H1 (cell line): ENCODE measurements around the gene AP5S1. TPM values are rescaled to one million over a fixed set of nuclear protein-coding genes. Genes with fewer than 3 reads are reported as not detected.
A peak's percentile ranks its signal among the peaks of the same experiment; 100 is the strongest.

Experiments
- ASH2L ChIP-seq: fragments of 200-600, 300-600 bp; sonication (generic); IDR thresholded peaks from one replicate; pipeline ENCODE4 v1.7.1; 2017; ENCODE audit warnings: low read length
- CHD1 ChIP-seq: IDR thresholded peaks from 2 replicates; pipeline ENCODE4 v1.6.1; 2012; ENCODE audit warnings: low read depth, low read length, improper control_type of control experiment
- HDAC2 ChIP-seq, 2 experiments: fragments of 300-600 bp in 1 of 2; sonication (generic) in 1 of 2; IDR thresholded peaks; 2 replicates each; pipeline ENCODE4 v1.6.1; 2011 to 2012; ENCODE audit warnings: low read depth in 2 of 2, low read length in 2 of 2, mild to moderate bottlenecking in 2 of 2, moderate library complexity in 2 of 2, borderline replicate concordance in 1 of 2, inconsistent platforms in 1 of 2
- KDM4A ChIP-seq: IDR thresholded peaks from one replicate; pipeline ENCODE4 v1.7.1; 2012; ENCODE audit warnings: low read depth, mild to moderate bottlenecking, moderate library complexity, low read length, inconsistent platforms; ENCODE audit not compliant: severe bottlenecking
- NRF1 ChIP-seq: IDR thresholded peaks from 2 replicates; pipeline ENCODE4 v1.6.1; 2011; ENCODE audit warnings: mild to moderate bottlenecking, low read depth, low read length, improper control_type of control experiment
- POLR2A ChIP-seq, 2 experiments: IDR thresholded peaks; 1 replicate in 1 of 2; 2 replicates in 1 of 2; pipeline ENCODE4 v1.6.1; 2011; ENCODE audit warnings: low read depth in 2 of 2, low read length in 2 of 2, mild to moderate bottlenecking in 2 of 2; ENCODE audit errors: control extremely low read depth in 1 of 2
- SP4 ChIP-seq: IDR thresholded peaks from 2 replicates; pipeline ENCODE4 v1.6.1; 2012; ENCODE audit warnings: low read length, inconsistent platforms
- polyA plus RNA-seq, 7 experiments: library from polyadenylated mRNA; depleted of rRNA in 3 of 7; stranded (reverse) in 5 of 7; unstranded in 2 of 7; fragments of >200 nt in 5 of 7; fragments of 200-250 nt in 2 of 7; gene quantifications; 1 replicate in 5 of 7; 2 replicates in 1 of 7; 4 replicates in 1 of 7; pipeline versions ENCODE4 v1.2.1 to v1.2.3, GENCODE V29; 2011 to 2013; ENCODE audit warnings: missing spikeins in 2 of 7, mixed read lengths in 2 of 7
- total RNA-seq: library from RNA; stranded (reverse); fragmentation: NEBNext Ultra II Directional; extraction: Animal tissue kit (Norgen Biotek cat#: 25700); gene quantifications from 2 replicates; pipeline ENCODE4 v1.2.1, GENCODE V29; 2021
- TF ChIP-seq, protein P1 (sequence below): fragments of 300-600 bp; sonication (generic); IDR thresholded peaks from 2 replicates; pipeline ENCODE4 v1.7.1; 2012; ENCODE audit warnings: low read length, moderate library complexity, mild to moderate bottlenecking, inconsistent platforms; ENCODE audit not compliant: insufficient replicate concordance
- TF ChIP-seq, protein P2 (sequence below): IDR thresholded peaks from 2 replicates; pipeline ENCODE4 v1.6.1; 2012; ENCODE audit warnings: inconsistent platforms

The AP5S1 gene
- total and polyA plus RNA-seq, 2 of the 8 experiments (the other 6 are each of a cell fraction or from before 2014, with no cell fraction given): 3.3 to 3.7 TPM

DNA sequence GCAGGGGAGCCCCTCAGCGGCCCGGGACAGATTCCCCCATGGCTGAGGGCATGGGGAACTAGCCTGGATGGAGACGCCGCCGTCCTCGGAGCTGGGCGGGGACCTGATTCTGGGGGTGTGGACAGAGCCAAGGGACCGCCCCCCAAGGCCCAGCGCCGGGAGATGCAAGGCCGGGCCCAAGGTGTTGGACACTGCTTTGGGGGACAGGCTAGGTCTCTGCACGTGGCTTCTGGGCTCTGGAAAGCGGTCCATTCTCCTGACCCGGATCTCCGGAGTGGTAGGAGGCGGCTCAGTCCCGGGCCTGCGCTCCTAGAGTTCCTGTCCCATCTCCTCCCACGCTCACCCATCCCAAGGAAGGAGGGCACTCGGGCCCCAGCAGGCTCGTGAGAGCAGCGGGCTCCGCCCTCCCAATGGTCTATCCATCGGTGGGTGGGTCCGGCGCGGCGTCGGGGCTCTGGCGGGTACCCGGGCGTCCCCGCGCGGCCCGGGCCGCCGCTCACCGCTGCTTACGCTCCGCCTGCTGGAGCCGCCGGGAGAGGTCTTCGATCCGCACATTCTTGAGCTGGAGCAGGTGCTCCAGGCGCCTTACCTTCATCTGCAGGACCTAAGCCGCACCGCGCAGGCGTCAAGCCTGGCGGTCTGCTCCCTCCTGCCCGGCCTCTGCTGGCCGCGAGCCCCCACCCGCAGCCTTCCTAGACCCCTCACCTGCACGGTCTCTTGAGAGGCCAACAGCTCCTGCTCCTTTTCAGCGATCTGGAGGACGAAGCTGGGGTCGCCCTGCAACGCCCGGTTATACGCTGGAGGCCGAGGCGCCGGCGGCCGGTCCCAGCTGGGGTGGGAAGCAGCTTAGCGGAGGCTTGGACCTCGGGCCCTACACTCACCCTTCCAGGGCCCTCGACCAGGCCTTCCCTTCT, 42.4 kb upstream of the AP5S1 start (continued):
- TF ChIP-seq, protein P1, sequence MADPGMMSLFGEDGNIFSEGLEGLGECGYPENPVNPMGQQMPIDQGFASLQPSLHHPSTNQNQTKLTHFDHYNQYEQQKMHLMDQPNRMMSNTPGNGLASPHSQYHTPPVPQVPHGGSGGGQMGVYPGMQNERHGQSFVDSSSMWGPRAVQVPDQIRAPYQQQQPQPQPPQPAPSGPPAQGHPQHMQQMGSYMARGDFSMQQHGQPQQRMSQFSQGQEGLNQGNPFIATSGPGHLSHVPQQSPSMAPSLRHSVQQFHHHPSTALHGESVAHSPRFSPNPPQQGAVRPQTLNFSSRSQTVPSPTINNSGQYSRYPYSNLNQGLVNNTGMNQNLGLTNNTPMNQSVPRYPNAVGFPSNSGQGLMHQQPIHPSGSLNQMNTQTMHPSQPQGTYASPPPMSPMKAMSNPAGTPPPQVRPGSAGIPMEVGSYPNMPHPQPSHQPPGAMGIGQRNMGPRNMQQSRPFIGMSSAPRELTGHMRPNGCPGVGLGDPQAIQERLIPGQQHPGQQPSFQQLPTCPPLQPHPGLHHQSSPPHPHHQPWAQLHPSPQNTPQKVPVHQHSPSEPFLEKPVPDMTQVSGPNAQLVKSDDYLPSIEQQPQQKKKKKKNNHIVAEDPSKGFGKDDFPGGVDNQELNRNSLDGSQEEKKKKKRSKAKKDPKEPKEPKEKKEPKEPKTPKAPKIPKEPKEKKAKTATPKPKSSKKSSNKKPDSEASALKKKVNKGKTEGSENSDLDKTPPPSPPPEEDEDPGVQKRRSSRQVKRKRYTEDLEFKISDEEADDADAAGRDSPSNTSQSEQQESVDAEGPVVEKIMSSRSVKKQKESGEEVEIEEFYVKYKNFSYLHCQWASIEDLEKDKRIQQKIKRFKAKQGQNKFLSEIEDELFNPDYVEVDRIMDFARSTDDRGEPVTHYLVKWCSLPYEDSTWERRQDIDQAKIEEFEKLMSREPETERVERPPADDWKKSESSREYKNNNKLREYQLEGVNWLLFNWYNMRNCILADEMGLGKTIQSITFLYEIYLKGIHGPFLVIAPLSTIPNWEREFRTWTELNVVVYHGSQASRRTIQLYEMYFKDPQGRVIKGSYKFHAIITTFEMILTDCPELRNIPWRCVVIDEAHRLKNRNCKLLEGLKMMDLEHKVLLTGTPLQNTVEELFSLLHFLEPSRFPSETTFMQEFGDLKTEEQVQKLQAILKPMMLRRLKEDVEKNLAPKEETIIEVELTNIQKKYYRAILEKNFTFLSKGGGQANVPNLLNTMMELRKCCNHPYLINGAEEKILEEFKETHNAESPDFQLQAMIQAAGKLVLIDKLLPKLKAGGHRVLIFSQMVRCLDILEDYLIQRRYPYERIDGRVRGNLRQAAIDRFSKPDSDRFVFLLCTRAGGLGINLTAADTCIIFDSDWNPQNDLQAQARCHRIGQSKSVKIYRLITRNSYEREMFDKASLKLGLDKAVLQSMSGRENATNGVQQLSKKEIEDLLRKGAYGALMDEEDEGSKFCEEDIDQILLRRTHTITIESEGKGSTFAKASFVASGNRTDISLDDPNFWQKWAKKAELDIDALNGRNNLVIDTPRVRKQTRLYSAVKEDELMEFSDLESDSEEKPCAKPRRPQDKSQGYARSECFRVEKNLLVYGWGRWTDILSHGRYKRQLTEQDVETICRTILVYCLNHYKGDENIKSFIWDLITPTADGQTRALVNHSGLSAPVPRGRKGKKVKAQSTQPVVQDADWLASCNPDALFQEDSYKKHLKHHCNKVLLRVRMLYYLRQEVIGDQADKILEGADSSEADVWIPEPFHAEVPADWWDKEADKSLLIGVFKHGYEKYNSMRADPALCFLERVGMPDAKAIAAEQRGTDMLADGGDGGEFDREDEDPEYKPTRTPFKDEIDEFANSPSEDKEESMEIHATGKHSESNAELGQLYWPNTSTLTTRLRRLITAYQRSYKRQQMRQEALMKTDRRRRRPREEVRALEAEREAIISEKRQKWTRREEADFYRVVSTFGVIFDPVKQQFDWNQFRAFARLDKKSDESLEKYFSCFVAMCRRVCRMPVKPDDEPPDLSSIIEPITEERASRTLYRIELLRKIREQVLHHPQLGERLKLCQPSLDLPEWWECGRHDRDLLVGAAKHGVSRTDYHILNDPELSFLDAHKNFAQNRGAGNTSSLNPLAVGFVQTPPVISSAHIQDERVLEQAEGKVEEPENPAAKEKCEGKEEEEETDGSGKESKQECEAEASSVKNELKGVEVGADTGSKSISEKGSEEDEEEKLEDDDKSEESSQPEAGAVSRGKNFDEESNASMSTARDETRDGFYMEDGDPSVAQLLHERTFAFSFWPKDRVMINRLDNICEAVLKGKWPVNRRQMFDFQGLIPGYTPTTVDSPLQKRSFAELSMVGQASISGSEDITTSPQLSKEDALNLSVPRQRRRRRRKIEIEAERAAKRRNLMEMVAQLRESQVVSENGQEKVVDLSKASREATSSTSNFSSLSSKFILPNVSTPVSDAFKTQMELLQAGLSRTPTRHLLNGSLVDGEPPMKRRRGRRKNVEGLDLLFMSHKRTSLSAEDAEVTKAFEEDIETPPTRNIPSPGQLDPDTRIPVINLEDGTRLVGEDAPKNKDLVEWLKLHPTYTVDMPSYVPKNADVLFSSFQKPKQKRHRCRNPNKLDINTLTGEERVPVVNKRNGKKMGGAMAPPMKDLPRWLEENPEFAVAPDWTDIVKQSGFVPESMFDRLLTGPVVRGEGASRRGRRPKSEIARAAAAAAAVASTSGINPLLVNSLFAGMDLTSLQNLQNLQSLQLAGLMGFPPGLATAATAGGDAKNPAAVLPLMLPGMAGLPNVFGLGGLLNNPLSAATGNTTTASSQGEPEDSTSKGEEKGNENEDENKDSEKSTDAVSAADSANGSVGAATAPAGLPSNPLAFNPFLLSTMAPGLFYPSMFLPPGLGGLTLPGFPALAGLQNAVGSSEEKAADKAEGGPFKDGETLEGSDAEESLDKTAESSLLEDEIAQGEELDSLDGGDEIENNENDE: no peak
- TF ChIP-seq ASH2L: peak; percentile 72
- TF ChIP-seq HDAC2 (IDR thresholded peaks at IDR 0.05; ENCODE audit: borderline replicate concordance in 1 of 2, low read depth in 2 of 2, low read length in 2 of 2): peak in 1 of 2 experiments; percentile 29; a peak in 1 of 4 replicates
- TF ChIP-seq CHD1: no peak
- TF ChIP-seq SP4: 0 out of 2 replicates have a peak, but pooled peaks have one; percentile 44
- TF ChIP-seq, protein P2, sequence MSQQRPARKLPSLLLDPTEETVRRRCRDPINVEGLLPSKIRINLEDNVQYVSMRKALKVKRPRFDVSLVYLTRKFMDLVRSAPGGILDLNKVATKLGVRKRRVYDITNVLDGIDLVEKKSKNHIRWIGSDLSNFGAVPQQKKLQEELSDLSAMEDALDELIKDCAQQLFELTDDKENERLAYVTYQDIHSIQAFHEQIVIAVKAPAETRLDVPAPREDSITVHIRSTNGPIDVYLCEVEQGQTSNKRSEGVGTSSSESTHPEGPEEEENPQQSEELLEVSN: peak; percentile 93
- no peak; a peak in 1 of 3 replicates for TF ChIP-seq POLR2A (IDR thresholded peaks at IDR 0.05; ENCODE audit: control extremely low read depth in 1 of 2, low read depth in 2 of 2, low read length in 2 of 2)
- TF ChIP-seq NRF1: peak; percentile 28; the same call in 1 of the 2 replicates
- peak; percentile 95 for TF ChIP-seq KDM4A
